Measurements from ENCODE around the gene LRP6.

LRP6 gene

DNA sequence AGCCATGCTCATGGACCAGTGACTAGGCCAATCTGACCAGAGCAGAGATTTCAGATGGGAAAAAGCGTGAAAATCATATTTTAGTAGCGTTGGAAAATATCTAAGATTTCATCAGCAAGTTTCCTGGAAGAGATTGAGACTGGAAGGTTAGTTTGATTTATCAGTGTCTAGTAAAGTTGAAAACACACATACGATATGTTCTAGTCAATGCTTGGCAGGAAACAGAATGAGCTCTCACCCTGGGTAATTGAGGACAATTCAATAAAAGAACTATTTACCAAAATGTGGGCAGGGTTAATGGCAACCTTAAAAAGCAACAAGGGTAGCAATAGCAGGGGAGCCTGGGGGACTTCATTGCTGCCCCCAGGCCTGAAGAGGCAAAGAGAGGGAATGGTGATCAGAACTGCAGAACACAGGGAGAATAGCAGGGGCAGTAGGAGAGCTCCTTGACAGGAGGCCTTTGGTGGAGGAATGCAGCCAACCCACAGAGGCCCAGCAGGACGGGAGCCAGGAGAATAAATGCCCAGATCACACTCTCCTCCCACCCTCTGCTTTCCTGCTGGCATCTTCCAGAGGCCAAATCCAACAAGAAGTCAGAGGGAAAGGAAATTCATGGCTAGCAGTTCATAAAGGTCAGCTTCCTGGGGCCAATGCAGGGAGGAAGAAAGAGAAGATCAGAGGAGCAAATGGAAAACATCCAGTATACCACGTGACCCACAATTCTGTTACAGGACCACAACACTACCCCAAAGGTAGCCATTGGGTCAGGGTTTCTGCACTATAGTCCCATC, 27.6 kb upstream of the LRP6 start:
- DNase-seq (ENCODE audit: low spot score), result no peak

DNA sequence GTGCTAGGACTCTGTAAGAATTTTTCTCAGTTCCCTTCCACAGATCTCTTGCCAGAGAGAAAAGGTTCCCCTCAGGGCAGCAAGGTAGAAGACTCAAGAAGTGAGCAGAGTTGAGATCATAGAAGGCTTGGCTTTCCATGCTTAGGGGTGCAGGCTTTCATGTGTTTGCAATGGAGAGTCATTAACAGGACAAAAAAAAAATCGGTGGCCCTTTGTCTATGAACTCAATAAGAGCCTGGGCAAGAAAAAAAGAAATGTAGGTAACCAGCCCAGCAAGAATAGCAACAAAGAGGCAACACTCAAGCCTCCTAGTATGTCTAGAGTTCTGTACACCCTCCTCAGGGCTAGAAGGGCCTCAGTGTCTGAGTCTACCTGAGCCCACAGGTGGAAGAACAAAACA, 23.4 kb upstream of the LRP6 start:
- Histone ChIP-seq H3K4me3 (no peak overlapping the region), H3K27ac (no peak overlapping the region)
- TF ChIP-seq, protein P1, sequence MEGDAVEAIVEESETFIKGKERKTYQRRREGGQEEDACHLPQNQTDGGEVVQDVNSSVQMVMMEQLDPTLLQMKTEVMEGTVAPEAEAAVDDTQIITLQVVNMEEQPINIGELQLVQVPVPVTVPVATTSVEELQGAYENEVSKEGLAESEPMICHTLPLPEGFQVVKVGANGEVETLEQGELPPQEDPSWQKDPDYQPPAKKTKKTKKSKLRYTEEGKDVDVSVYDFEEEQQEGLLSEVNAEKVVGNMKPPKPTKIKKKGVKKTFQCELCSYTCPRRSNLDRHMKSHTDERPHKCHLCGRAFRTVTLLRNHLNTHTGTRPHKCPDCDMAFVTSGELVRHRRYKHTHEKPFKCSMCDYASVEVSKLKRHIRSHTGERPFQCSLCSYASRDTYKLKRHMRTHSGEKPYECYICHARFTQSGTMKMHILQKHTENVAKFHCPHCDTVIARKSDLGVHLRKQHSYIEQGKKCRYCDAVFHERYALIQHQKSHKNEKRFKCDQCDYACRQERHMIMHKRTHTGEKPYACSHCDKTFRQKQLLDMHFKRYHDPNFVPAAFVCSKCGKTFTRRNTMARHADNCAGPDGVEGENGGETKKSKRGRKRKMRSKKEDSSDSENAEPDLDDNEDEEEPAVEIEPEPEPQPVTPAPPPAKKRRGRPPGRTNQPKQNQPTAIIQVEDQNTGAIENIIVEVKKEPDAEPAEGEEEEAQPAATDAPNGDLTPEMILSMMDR (IDR thresholded peaks at IDR 0.05), result no peak
- DNase-seq (ENCODE audit: low spot score), result no peak

More for the DNA sequence above, 27.6 kb upstream of the LRP6 start:
- Histone ChIP-seq H3K27ac (no peak overlapping the region), H3K4me3 (no peak overlapping the region)
- TF ChIP-seq, protein P1 (IDR thresholded peaks at IDR 0.05), result no peak

DNA sequence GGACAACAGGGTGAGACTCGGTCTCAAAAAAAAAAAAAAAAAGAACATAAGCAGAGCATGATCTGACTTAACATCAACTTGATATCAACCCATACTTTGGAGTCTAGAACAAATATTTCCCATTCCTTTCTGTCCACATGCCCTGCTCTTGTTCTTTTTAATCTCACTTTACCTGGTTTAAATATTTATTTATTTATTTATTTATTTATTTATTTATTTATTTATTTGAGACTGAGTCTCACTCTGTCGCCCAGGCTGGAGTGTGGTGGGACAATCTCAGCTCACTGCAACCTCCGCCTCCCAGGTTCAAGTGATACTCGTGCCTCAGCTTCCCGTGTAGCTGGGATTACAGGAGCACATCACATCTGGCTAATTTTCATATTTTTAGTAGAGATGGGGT, 19.6 kb upstream of the LRP6 start:
- Histone ChIP-seq H3K27ac (no peak overlapping the region), H3K4me3 (no peak overlapping the region)
- DNase-seq (ENCODE audit: low spot score), result no peak
- TF ChIP-seq, protein P1 (IDR thresholded peaks at IDR 0.05), result no peak

DNA sequence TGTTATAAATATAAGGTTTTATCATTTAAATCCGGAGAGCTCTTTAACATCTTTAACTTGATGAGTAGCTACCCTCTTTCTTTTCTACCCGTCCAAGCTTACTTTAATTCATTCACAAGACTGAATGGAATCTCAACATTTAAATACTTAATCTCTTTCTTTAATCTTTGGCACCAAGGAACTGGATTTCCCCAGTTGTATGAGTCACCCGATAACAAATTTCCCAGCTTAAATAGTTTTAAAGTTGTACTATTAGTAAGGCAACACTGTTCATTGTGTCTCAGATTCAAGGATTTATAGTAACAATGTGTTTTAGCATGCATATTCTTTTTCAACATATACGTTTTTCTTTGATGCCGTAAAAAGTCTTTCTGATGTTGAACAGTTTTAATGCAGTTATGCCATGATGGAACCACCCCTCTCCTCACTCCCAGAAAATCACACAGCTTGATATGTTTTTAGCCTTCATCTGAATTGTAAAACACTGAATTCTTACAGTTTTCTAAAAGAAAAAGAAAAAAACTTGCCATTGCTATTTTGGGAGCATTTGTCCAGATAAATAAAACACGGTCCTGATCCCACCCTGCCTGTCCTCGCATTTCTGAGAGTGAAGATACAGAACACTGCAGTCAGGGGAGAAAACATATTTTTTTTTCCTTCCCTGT, 16.0 kb upstream of the LRP6 start:
- Histone ChIP-seq H3K4me3 (no peak overlapping the region), H3K27ac (no peak overlapping the region)
- TF ChIP-seq, protein P1 (IDR thresholded peaks at IDR 0.05), result no peak
- DNase-seq (ENCODE audit: low spot score), result no peak

DNA sequence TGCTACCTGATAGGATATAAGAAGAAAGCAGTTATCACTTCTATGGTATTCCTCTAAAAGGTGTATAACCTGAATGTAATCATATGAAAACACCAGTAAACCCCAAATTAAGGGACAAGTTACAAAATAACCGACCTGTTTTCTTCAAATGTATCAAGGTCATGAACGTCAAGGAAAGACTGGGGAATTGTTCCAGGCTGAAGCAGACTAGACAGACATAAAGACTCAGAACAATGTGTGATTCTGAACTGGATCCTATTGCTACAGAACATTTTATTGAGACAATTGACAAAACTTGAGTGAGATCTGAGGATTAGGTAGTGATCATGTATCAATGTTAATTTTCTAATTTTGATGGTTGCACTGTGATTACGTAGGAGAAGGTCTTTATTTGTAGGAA, 15.4 kb upstream of the LRP6 start:
- H3K4me3 ChIP-seq, result no peak overlapping the region
- TF ChIP-seq, protein P1 (IDR thresholded peaks at IDR 0.05), result no peak

DNA sequence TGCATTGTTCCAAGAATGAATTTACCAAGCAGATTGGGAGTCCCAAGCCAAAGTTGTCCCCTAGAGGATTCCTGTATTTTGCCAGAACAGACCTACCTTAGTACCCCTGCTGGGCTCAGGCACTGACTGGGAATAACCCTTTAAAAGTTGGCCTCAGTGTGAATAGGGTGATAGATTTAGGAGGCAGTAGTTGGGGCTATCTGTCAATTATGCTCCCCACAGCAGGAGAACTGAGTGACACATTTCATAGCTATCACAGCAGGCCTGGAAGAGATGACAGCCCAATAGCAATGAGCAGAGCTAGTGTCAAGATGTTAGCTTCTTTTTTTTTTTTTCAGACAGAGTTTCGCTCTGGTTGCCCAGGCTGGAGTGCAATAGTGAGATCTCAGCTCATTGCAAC, 14.3 kb upstream of the LRP6 start:
- Histone ChIP-seq H3K27ac (no peak overlapping the region), H3K4me3 (no peak overlapping the region)
- no peak for DNase-seq (ENCODE audit: low spot score)
- TF ChIP-seq, protein P1 (IDR thresholded peaks at IDR 0.05), result no peak

More for the DNA sequence above, 15.4 kb upstream of the LRP6 start:
- H3K27ac ChIP-seq, result no peak overlapping the region
- no peak for DNase-seq (ENCODE audit: low spot score)

DNA sequence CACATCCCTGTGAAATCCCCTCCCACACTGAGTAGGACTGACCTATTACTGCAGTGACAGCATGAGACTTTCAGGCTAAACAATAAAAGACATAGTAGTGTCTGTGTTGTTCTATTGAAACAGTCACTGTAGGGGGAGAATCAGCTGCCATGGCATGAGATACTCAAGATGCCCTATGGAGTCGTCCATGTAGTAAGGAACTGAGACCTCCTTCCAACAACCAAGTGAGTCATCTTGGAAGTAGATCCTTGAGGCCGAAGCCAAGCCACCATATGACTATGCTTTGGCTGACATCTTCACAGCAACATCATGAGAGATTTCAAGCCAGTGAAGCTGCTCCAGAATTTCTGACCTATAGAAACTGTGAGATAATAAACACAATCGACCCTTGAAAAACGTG, 12.1 kb upstream of the LRP6 start:
- Histone ChIP-seq H3K4me3 (no peak overlapping the region), H3K27ac (no peak overlapping the region)
- TF ChIP-seq, protein P1 (IDR thresholded peaks at IDR 0.05), result no peak
- DNase-seq (ENCODE audit: low spot score), result no peak

Data from coronary artery (tissue), 2 donors.